Amniotic stem cell (primary cell): ENCODE results near the gene MRGPRF.

Source experiments
- DNase-seq: peaks from one replicate; lab custom pipeline; 2025; lab: John Stamatoyannopoulos, UW

The MRGPRF gene

DNA sequence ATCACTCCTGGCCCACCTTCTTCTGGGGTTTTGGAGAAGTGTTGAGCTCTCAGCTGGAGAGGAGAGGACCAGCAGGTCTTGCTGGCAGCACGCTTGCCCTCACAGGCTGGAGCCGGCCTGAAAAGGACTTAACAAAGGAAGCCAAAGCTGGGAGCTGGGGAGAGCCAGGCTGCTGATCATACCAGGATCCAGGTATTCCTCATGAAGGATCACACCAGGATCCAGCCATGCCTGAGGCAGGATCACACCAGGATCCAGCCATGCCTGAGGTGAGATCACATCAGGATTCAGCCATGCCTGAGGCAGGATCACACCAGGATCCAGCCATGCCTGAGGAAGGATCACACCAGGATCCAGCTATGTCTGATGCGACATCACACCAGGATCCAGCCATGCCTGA, 49.3 kb downstream of the MRGPRF start:
- no peak for DNase-seq

DNA sequence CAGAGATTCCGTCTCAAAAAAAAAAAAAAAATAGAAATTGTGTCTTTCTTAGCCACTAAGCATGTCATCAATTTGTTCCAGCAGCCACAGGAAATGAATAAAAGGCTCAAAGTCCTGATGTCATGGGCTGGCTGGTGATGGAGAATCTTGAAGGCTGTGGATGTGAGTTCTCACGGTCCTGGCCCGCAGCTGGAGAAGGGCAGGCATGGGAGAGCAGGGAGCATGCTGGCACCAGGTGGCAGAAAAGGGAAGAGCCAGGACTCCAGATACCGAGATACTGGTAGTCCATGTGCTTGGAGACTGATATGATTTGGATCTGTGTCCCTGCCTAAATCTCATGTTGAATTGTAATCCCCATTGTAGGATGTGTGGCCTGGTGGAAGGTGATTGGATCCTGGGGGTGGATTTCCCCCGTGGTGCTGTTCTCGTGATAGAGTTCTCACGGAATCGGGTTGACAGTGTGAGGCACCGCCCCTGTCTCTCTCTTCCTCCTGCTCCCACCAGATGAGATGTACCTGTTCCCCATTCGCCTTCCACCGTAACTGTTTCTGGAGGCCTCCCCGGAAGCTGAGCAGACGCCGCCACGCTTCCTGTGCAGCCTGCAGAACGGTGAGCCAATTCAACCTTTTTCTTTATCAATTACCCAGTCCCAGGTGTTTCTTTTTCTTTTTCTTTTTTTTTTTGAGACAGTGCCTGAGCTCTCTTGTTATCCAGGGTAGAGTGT, 50.4 kb downstream of the MRGPRF start:
- no peak for DNase-seq

DNA sequence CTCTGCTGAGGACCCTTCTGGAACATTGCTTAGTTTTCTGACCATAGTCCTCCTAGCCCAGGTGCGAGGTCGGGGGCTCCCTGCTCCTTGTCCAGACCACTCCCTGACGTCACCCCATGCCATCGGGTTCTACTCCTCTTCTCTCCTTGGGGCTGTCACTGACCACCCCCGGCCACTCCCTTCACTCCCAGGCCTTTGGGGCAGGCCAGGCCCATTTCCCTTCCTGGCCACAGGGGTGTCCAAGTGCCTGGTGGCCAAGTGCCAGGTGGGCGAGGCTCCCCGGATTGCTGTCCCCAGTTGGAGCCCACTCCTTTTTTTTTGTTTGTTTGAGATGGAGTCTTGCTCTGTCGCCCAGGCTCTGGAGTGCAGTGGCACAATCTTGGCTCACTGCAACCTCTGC, 51.8 kb downstream of the MRGPRF start:
- DNase-seq, result no peak

DNA sequence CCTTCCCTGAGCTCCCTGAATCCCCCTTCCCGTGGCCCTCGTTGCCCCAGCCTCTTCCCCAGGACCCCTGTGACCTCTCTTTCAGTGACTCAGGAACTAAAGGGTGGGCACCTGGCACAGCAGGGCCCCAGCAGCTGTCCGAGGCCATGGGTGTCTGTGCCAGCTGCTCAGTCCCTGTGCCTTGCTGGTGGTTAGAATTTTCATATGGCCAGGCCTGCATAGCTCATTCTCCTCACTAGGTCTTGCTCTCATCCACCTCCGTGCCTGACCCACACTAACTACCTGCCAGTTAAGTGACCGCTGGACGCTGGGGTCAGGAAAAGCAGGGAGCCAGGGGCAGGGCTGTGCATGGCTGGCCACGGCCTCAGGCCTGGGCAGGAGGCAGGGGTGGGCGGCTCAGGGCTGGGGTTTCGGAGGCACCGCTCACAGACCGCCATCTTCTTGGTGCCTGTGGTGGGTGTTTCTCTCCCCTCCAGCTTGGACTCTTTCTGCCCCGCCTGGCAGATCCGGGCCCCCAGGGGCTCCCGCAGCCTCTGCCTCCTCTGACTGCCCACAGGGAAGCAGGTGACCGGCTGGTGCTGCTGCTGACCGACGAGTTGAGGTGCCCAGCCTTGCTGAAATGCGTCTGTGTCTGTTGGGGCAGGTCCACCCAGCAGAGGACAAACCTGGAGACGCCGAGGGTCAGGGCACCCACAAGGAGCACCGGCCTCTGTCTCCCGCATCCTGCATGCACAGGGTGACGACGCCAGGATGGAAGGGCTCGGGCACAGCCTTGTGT, 52.6 kb downstream of the MRGPRF start:
- no peak for DNase-seq

DNA sequence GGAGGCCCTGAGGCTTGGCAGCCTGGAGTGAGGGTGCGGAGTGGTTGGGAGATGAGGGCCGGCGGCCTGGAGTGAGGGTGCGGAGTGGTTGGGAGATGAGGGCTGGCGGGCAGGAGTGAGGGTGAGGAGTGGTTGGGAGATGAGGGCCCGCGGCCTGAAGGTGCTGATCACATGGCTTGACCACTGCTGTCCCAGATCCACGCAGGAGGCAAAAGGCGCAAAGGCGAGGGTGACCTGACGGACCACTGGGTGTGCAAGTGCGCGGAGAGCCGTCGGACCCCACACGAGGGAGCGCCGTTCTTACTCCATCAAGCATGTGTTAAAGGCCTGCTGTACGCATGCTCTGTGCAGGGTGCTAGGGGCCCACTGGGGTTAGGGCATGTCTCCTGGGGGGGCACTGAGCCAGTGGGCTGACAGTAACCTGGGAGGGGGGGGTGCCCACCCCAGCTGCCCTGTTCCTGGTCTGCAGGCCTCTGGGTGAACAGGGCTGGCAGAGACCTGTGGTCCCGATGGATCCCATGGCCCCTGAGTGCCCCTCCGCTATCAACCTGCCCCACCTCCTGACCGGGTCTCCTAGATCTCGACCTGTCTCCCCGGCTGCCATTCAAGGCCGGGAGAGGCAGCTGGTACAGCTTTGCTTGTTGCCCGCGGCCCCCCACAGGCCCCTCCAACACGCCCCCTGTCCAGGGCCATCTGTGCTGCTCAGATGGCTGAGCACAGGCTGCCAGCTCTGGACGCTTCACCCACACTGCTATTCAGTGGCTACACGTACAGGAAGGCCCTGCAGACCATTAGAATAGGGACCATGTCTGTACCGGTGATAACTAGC, 53.4 kb downstream of the MRGPRF start:
- DNase-seq, result no peak

DNA sequence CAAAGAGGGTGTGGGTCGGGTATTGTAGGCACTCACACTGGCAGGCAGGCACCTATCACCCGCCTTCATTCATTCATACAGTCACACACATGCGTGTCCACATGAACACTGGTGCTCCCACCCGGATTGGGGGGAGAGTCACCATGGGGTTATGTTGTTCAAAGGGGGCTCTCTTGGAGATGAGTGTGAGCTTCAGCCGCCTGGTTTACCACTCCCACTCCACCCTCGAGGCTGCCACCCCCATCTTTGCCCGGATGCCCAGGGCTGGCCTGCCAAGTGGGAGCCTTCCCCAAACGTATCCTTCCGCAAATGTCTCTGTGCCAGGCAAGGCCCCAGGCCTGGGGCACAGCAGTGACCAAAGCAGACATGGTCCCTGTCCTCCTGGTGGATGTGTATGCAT, 54.8 kb downstream of the MRGPRF start:
- DNase-seq, result no peak

DNA sequence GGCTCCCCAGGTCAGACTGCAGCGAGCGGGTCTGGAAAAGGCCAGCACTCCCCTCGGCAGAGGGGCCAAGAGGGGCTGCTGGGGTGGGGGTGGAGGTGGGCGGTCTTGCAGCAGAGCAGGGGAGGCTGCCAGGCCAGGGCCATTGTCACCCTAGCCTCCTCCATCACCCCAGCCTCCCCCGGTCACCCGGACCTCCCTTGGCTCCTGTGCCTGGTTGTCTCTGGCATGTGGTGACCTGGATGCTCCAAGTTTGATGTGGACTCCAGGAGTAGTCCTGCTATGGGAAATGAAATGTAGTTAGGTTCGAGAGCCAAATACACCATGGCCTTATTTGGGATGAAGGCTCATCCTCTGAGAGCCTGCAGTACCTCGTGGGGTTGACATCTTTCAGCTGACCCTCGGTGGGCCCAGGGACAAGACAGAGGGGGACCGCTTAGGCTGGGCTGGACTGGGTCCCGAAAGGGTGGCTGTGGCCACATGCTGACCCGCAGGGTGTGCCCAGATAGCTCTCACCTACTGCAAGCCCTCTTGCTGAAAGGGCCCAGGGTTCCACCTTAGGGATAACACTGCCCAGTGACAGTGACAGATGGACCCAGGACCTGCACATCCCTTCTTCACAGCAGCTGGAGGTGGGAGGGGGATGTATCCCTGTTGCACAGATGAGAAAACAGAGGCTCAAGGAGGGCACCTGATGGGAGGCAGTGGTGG, 56.3 kb downstream of the MRGPRF start:
- no peak for DNase-seq

DNA sequence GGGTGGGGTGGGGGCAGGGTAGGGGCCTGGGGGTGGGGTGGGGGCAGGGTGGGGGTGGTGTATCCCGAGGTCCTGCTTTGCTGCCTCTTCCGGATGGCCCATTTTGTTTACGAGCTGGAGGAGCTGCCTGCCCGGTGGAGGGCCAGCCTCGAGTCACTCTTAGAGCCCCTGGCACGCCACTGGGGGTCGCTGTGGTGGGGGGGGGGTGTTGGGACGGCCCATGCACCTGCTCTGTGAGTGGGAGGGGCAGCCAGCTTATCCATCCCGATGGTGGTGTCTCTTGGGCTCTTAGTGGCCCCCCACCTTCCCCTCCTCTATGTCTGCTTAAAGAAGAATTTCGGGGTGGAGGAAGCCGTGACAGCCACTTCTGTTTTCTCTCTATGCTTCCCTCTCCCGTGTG, 56.9 kb downstream of the MRGPRF start:
- DNase-seq, result no peak

DNA sequence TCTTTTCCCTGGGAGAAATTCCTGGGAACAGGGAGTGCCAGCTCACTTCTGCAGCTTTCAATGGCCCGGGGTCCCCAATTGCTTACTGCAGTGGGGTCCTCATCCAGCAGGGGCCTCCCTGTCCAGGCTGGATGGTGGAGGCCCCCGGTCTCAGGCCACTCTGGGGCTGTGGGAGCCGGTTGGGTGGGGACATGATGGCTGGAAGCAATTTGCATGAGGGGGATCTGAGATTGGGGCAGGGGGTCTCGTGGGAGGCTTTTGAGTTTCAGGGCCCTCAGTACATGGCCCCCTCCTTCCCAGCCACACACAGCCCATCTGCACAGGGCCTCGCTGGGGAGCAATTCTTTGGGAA, 57.5 kb downstream of the MRGPRF start:
- DNase-seq, result no peak

DNA sequence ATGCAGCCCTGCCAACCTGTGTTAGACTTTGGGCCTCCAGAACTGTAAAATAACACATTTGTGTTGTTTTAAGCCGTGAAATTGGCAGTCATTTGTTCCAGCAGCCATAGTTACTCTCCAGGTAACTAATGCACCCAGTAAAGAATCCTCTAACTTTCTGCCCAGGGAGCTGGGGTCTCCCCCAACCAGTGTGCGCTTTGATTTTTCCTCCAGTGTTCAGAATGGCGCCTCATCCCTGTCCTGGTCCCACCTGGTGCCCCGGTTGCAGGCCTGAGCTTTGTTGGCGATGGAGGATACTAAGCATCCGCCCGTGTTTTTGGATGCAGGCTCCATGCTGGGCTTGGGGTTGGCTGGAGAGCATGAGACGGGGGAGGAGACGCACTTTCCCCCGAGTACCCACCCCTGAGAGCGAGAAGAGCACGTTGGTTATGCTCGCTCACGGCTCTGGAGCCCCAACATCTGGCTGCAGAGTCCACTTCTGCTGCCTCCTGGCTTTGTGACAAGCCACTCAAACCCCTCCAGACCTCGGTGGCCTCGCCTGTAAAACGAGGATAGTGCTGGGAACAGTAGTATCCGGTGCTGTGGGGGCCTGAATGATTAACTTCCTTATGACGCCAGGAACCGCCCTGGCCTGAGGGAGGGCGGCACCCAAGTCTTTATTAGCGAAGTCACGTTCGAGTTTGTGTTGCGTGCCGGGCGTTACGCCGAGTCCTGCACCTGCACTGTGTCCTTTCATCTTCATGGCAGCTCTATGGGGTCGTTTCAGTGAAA, 58.0 kb downstream of the MRGPRF start:
- no peak for DNase-seq
